GM19099 (cell line): ENCODE measurements around the gene PSMD4.

Source experiments
- POLR2A ChIP-seq: IDR thresholded peaks from 3 replicates; pipeline ENCODE4 v1.6.1; 2011; ENCODE audit warnings: low read depth; ENCODE audit not compliant: insufficient read length; ENCODE audit errors: extremely low read depth

PSMD4 gene

GRCh38 chr1:151313501-151313900 is 59.0 kb downstream of the PSMD4 start:
- TF ChIP-seq POLR2A, result no peak

- no peak for TF ChIP-seq POLR2A
These were observed 59.8 kb downstream of the PSMD4 start for GRCh38 chr1:151314137-151314875.

- TF ChIP-seq POLR2A, result no peak
These were observed 61.2 kb downstream of the PSMD4 start for GRCh38 chr1:151315565-151316235.
